ENCODE results near the gene NXPH2.

NXPH2 gene

DNA sequence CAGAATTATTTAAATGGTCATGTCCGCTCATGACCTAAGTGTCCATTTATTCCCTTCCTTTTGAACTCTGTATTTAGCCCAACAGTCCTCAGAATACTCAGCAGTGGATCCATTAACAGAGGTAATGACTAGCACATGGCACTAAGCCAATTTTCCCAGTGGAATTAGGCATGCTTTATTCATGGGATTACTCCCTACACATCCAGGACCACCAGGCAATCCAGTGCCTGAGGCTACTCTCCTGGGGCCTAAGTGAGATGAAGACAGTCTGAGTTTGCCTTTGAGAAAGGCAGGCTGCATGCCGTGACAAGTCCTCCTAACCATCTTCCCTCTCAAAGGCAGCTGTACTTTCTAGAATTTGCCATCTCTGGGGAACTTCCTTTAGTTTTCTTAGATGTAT lies 150.0 kb downstream of the NXPH2 start:
- no peak for DNase-seq

DNA sequence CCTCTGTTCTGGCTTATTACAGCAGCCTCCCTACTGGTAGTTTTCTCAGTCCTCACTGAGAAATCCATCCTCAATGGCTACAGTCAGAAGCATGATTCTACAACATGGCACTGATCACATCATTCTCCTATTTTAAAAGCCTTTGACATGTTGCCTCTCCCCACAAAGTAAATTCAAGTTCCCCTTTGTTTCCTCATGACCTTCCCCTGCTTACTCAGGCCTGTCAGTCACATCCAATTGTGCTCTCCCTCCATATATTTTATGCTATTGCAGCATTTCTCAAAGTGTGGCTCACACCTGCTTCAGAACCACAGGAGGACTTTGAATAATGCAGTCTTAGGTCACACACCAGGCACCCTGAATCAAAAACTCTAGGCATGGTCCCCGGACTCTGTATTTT lies 154.0 kb downstream of the NXPH2 start:
- no peak for DNase-seq

GRCh38 chr2:138622613-138623012 lies 157.6 kb downstream of the NXPH2 start:
- DNase-seq, result no peak

GRCh38 chr2:138621139-138621538 lies 159.1 kb downstream of the NXPH2 start:
- DNase-seq, result no peak

DNA sequence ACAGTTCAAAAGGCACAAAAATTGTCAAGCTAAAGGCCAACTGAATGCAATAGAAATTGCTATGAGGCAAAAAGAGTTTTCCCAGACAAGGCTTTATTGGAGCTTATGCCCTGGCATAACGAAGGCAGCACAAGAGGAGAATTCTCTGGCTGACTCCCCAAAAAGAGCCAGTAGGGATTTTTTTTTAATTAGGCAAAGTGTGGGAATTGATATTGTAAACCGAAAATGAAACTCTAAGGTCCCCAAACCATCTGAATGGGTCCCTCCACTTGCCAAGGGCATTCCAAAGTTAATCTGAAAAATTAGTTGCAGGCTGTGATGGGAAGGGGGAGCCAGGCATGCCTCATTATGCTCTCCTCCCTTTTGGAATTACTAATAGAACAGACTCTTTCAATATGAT lies 159.8 kb downstream of the NXPH2 start:
- no peak for DNase-seq

Data from activated gamma-delta T cell (primary cell).